Renal pelvis (tissue), 4 donors: ENCODE measurements around the gene SERPINB10. TPM values are rescaled to one million over a fixed set of nuclear protein-coding genes. Genes with fewer than 3 reads are reported as not detected.
"Not testable (repeated sequence)": the region's sequence is repeated elsewhere in the genome, so short reads cannot be mapped to it uniquely, and the experiment has no call there.

Experiments
- DNase-seq: peaks from one replicate; pipeline ENCODE4 v3.0.0-alpha.2; 2013
- polyA plus RNA-seq, 3 donors: library from polyadenylated mRNA; unstranded; fragments of 120-200 nt; gene quantifications; one replicate each; pipeline ENCODE4 v1.2.1, GENCODE V29; 2013; ENCODE audit not compliant: insufficient read length in 3 of 3

The SERPINB10 gene
- polyA plus RNA-seq, 3 donors = 0.04 to 0.22 TPM; not detected in 1

DNA sequence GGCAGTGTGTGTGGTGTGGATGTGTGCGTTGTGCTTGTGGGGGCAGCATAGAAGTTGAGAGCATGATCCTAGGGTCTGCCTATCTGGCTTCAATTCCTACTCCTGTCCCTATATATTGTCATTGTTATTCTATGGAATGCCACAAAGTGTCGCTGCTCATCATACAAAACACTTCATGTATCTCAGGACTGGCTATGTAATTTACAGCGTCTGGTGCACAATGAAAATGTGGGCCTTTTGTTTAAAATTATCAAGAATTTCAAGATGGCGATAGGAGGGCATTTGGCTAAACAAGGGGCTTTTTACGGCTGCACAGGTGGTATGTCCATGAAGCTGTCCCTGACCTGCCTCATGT is 16.8 kb upstream of the SERPINB10 start:
- no peak for DNase-seq

DNA sequence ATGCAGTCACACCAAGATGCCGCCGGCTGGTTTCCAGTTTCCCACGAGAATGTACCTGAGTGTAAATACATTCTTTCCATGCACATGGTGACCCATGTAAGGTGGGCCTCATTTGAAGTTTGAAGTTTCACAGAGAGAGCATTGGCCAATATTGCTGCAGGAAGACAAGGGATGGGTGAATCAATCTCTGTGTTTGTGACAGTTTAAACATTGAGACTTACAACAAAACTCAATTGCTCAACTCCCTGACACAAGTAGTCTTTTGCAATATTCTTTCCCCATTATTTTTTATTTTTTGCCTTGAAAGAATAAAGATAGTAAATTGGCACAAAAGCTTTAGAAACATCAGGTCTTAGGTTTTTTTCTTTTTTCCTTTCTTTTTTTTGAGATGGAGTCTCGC is 15.2 kb upstream of the SERPINB10 start:
- no peak for DNase-seq

DNA sequence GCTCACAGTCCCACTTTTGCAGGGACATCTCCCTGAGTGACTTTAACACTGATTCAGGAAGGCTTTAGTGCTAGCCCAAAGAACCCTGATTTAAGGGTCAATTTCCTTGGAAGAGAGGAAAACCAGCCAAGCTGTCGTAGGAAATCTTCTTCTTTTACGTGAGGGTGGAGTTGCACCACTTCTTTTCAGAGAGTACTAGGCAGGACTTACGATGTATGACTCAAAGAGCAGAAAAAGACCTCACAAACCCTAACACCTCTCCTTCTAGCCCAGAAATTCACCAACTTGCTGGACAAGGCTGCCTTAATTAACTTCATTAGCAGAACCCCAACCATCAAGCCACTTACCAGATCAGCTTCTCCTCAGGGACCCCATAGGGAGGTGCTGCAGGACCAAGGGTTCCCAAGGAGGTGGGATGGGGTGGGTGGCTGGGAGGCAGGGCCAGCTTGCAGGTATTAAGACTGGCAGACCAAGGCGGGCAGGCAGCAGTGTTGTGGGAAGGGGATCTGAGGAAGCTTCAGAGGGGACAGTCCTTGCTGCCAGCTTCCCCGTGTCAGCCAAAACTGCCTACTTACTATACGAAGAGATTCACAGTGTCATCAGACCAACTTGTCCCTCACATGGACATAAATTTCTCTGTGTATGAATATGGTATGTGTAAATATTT is 13.5 kb upstream of the SERPINB10 start:
- DNase-seq = no peak

DNA sequence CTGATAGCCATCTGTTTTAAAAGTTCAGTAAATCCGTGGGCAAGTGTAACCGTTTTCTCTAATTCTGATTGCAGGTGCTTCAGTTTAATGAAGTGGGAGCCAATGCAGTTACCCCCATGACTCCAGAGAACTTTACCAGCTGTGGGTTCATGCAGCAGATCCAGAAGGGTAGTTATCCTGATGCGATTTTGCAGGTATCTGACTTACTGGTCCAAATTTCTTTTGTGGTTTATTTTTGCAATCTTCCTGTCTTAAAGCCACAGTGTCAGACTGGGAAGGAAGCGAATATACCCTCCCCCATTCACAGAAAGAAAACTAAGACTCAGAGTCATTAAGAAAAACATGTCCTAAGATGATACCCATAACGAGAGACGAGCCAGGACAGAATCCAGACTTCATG is 12.6 kb upstream of the SERPINB10 start:
- DNase-seq = no peak

DNA sequence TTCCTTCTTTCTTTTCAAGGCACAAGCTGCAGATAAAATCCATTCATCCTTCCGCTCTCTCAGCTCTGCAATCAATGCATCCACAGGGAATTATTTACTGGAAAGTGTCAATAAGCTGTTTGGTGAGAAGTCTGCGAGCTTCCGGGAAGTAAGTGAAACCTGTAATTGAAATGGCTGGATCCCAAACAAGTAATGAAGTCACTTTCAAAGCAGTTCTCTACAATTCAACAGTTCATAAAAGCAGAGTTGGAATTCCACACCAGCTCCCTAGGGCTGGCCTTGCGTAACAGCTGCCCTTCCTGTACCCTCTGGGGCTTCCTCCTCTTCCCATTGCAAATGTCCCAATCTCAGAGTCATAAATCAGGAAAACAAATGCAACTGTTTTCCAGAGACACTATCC is 10.7 kb upstream of the SERPINB10 start:
- no peak for DNase-seq

DNA sequence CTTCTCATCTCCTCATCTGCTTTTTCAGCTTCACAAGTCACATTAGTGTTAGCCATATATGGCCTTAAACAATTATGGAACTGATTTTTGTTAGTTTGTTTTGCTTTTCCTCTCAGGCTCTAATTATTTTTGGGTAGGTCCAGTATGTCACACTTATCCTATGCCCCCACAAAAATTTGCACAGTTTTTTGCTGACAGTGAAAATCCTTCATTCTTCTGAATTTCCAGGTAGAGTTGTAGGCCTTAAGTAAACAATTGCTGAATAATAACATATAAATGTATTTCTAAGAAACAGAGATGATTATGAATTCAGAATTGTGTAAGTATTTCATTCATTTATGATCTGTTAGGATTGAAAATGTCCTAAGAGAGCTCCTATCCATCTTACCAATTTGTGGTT is 8.6 kb upstream of the SERPINB10 start:
- DNase-seq = no peak

DNA sequence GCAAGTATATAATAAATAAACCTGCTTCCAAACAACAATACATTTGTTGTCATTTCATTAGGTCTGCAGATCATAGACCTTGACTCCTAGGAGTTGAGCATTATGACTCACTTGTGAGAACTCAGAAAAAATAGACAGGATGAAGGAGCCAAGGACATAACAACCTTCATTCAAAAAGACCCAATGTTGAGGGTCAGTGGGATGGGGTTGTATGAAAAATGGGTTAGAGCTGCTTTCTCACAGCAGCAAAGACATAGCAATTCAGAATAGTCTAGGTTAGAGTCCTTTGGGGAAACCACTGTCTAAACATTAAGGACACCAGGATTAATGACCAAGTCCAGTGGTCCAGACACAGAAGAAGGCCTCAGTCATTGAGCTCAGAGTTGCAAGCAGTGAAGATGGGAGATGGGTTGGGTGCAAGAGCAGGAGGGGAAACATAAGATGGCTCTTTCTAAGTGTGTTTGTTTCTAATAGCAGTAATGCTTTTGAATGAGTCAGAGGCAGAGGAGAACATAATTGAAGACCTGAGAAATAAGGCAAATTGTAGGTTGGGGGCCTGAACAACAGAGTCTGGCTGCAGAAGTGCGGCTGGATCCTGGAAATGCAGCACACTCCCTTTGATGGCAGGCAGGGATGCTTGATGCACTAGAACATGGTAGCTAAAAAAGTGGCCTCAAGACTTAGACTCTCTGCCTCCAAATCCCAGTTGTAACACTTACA is 3.7 kb upstream of the SERPINB10 start:
- DNase-seq = no peak

DNA sequence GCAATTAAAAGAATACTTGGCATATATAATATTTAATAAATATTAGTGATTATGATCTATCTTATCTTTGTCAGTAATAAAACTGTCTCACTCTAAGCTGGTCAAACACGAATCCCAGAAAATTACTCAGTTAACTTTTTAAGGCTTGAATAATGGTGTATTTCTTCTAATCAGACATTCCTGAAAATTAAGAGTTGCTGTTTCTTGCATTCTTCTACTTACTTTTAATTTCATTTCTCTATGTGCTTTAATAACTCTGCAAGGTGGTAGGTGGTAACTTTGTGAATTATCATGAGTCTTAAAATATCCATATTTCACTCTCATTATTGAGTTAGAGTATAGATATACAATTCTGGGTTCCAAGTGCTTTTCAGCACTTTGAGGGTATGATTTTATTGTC is 3.1 kb upstream of the SERPINB10 start:
- no peak for DNase-seq

DNA sequence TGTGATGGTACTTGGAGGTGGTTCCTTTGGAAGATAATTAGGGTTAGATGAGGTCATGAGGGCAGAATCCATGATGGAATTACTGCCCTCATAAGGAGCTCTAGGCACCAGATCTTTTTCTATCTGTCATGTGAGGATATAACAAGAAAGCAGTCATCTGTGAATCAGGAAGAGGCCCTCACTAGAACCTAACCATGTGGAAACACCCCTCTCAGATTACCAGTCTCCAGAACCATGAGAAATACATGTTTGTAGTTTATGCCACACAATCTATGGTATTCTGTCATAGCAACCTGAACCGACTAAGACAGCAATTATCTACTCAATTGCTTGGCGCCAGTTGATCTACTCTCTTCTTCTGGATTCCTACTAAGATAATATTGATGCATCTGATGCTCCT is 2.4 kb upstream of the SERPINB10 start:
- no peak for DNase-seq

DNA sequence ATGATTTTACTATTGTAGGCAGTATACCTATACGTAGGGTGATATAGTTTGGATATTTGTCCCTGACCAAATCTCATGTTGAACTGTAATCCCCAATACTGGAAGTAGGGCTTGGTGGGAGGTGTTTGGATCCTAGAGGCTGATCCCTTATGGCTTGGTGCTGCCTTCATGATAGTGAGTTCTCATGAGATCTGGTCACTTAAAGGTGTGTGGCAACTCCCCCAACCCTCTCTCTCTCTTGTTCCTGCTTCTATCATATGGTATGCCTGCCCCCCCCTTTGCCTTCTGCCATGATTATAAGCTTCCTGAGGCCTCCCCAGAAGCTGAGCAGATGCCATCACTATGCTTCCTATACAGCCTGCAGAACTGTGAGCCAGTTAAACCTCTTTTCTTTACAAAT is 1.7 kb upstream of the SERPINB10 start:
- no peak for DNase-seq

DNA sequence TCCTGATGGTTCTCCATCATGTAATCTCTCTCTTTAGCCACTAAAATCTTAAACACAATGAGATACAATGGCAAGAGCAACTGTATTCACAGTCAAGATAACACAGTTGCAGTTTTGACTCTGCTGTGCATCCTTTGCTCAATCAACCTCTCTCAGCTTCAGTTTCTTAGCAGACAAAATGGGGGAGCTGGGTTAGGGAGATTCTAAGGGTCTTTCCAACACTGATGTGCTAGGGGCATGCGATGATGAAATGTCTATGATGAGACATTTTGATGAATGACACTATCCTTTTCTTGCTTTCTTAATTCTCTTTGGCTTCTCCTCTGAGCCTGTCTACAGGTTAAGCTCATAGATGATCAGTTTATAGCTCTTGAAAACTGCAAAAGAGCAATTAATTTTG is 1.1 kb downstream of the SERPINB10 start:
- no peak for DNase-seq

DNA sequence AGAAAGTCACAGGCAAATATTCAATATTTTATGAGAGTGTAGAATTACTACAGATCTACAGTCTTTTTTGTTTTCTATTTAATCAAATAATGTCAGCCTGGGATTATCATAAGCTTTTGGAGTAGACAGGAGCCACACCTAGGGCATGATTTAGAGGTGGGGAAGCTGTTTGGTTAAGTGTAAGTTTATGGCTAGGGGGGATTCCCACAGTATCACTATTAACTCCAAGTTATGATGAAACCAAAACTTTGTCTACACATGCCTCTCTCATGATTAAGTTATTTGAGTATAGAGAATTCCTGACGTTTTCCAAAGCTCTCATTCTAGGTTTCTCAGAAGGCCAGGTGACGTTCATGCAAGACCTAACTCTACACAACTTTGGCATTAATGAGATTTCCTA is 2.1 kb downstream of the SERPINB10 start:
- no peak for DNase-seq

DNA sequence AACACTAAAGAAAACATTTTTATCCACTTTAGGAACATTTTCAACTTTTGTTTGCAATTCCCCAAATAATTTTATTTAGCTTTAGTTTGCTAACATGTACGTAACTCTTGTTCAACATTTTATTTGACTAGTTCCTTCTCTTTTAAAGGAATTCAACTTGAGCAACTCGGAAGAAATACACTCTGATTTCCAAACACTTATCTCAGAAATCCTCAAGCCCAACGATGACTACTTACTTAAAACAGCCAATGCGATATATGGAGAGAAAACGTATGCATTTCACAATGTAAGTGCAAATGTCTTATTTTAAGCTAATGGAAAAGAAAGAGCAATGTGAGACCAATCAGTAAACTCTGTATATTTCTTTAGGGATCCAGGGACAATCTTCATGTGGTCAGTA is 10.1 kb downstream of the SERPINB10 start:
- DNase-seq = no peak

DNA sequence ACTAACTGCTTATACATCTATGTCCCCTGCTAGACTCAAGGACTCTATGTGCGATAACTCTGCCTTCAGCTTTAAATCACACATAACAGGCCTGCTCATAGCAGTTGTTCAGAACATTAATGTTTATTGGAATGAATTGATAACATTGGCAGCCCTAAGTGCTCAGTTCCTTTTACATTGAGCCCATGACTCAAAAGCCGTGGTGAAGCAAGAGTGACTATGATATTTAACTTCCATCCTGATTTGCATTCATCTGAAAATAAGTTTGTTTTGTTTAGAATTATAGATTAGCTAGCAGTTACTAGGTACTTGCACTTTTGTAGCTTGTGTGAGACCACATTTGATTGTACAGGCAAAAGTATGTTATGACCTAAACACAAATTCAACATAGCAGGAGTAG is 14.3 kb downstream of the SERPINB10 start:
- no peak for DNase-seq

DNA sequence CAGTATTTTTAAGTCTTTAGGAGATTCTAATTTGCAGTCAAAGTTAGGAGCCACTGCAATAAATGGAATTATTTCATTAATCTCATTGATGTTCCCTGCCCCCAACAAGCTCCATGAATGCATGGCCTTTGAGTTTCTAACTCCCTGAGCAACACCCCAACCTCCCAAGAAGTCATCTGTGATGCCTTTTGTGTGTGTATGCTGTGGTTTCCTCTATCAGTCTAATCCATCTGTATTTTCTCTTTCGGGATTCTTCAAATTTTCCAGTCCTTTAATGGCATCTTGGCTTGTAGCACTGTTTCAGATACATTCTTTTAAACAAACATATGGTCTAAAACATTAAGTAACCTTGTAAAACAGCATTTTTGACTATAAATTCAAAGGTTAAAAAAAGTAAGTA is 16.8 kb downstream of the SERPINB10 start:
- no peak for DNase-seq

DNA sequence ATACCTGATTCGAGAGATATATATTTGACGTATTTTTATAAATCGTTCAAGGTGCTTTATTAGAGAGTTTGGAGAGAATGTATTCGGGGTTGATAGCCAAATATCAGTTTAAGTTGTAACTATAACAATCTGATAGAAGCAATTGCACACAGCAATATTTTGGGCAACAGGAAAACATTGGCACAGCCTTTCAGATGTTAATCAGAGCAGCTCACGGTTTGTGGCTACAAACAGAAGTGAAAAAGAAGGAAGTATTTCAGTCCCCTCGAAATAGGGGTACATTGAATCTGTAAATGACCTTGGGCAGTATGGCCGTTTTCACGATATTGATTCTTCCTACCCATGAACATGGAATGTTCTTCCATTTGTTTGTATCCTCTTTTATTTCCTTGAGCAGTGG is 20.6 kb downstream of the SERPINB10 start:
- DNase-seq = no peak

DNA sequence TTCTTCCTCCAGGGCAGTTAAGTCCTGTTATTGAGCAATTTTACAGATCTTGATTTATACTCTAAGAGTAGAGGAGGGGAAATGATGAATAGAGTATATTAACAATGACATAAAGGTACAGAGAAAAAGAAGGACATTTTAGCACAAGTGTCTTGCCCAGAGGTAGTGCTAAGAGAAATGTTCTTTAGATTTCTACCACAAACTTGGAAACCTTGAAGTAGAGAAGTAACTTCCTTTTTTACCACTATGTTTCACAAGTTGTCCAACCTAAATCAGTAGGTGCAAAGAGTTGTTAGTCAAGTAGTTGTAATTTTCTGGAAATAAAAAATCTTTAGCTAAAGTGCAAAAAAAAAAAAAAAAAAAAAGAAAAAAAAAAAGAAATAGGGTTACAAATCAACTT is 21.6 kb downstream of the SERPINB10 start:
- not testable (repeated sequence) for DNase-seq

DNA sequence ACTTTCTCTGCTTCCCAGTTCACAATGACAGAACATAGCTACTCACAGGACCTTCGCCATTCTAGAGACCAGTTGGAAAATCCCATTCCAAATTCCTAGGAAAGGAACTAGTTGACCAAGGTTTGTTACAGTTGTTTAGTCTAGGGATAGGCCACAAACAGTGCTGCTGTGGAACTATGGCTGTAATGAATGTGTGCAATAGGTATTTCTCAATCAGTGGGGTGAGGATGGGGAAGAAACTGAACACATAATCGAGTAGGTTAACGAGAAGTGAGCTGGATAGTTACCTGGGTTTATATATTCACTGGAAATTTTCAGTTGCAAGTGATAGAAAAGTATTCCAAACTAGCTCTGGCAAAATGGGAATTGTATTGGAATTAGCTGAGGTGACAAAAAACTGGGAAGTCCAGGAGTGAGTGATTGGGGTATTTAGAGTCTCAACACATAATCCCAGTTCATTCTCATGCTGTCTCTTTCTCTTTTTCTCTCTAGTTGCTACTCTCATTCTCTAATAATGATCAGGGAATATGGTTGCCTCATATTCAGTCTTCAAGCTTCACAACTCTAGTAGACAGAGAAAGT is 23.1 kb downstream of the SERPINB10 start:
- no peak for DNase-seq

DNA sequence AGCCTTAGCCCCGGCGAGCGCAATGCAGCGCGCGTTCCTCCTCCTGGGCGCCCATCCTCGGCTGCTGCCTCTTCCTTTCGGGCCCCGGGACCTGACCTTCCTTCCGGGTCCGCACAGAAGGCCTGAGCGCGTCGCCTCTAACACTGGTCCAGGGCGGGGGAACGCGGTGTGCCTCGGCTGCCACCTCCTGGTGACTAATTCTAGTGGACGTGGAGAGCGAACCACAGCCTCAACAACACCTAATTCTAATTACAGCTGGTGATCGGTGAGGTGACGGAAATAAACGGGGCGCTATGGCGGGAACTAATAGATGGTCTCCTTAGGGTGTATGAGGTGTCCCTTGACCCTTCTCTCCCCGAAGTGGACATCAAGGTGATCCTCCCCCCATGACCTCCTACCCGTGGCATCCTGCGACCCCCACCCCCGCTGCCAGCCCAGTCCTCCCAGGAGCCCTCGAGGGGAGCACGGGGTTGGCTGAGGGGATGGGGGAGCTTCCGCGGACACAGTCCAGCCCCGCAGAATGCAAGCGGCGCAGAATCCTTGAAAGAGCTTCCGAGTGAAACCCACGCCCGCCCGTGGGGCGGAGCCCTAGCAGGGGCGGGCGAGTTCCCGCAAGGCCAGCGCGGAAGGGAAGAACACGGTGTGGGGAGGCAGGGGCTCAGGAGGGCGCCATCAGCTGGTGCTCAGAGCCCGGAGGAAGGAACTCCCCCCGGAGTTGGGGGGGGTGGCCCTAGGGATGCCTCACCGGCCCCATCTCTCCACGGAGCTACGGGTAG is 28.6 kb downstream of the SERPINB10 start:
- peak; percentile 71 for DNase-seq

DNA sequence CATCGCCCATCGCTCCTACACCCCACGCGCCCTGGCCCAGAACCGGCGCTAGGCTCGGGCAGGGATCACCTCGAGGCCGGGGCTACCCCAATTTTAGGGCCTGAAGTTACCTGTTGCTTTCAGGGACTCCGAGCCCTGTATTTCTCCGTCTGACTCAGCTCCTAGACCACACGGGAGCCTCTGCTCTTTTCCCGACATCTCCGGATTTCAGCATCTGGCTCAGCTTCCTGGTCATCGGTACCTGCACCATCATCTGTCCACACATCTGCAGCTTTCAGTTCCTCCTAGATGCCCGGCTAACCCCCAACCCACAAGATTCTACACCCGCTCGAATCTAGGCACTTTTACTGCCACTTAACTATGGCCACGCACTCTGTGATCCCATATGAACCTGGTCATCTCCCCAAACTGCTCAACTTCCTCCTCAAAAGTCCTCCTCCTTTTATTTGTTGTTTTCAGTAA is 29.2 kb downstream of the SERPINB10 start:
- no peak for DNase-seq

DNA sequence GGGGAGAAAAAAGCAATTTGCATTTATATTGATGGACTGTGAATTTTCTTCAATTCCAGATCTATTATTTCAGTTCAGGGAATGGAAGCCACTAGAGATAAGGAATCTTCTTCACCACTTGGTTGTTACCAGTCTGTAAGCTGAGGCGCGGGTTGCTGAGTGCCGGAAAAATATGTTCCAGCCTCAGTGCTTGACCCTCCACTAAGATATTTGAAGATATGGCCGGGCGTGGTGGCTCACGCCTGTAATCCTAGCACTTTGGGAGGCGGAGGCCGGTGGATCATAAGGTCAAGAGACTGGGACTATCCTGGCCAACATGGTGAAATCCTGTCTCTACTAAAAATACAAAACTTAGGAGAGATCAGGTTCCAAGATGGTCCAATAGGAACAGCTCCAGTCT is 32.2 kb downstream of the SERPINB10 start:
- no peak for DNase-seq

DNA sequence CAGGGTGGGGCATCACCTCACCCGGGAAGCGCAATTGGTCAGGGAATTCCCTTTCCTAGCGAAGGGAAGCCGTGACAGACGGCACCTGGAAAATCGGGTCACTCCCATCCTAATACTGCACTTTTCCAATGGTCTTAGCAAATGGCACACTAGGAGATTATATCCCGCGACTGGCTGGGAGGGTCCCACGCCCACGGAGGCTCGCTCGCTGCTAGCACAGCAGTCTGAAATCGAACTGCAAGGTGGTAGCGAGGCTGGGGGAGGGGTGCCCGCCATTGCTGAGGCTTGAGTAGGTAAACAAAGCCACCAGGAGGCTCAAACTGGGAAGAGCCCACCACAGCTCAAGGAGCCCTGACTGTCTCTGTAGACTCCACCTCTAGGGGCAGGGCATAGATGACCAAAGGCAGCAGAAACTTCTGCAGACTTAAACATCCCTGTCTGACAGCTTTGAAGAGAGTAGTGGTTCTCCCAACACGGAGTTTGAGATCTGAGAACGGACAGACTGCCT is 32.8 kb downstream of the SERPINB10 start:
- not testable (repeated sequence) for DNase-seq
